IPS-NIHi7 (cell line): ENCODE results near the gene RNF130.

Experiments used
- DNase-seq: peaks from one replicate; pipeline ENCODE4 v3.0.0; 2012; ENCODE audit warnings: mixed read lengths; ENCODE audit errors: extremely low spot score

The RNF130 gene

DNA sequence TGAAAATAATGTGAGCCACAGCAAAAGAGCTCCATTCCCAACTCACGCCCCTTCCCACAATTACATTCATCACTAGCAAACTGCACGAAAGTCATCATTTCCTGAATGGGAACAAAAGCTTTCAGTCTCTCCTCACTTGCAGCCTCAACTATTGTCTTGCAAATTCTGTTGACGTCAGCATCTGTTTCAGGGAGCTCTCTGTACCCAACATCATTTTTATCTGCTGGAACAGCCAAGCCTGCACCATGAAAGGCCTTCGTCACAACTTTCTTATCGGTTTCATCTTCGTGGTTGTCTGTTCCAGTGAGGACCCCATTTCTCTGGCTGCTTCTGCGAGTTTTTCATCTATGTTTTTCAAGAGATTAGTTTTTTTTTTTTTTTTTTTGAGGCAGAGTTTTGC is 14.3 kb upstream of the RNF130 start:
- no peak for DNase-seq

DNA sequence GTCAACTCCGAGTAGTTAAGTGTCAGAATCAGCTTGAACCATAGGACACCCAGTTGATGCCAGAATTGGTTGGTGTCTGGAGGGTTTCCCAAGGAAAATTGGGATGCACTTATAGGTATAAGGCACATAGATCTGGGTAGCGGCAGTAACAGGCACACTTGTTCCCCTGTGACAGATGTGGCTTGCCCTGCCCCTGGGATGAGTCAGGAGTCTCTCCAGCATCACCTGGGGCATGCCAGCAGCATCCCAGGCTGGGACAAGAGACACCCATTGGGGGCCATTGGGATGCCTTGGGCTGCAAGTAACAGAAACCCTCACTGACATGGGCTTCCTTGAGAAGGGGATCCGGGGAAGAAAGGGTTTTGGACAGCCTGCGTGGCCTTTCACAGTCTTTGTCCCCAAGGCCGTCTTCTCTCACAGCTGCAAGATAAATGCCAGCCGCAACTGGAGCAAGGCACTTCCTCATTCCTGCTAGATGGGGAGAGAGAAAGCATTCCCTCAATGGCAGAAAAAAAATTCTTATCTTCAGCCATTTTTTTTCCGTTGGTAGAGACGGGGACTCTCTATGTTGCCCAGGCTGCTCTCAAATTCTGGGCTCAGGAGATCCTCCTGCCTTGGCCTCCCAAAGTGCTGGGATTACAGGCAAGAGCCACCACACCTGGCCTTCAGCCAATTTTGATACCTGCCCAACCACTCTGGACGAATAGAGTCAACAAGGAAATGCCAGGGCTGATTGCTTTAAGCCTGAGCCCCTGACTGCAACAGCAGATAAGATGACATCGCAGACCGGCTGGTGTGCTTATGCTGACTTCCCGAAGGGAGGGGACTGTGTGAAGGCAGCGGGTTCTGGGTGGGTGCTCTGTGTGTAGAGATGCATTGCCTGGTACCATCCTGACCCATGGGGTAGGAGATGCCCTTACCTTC is 13.3 kb upstream of the RNF130 start:
- DNase-seq: no peak

DNA sequence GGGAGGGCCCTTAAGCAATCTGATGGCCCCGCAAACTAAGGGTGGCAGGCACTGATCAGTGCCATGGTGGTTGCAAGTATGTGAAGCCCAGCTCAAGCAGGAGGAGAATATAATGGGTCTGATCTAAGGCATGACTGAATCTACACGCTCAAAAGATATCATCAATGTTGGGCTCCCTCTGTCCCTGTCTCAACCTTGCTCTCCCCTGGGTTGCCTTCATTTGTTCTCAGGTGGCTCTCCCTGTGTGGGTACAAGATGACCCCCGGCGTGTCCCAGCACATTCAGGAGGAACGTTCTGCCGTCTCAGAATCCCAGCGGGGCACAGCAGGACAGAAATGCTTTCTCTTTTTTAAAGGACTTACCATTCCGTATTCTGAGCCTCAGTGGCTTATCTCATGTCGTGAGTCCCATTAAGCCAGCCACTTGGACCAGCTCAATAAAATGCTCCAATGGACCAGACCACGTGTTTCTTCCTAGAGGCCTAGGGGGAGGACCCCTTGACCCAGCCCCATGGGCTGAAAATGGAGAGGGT is 12.0 kb upstream of the RNF130 start:
- DNase-seq: no peak

DNA sequence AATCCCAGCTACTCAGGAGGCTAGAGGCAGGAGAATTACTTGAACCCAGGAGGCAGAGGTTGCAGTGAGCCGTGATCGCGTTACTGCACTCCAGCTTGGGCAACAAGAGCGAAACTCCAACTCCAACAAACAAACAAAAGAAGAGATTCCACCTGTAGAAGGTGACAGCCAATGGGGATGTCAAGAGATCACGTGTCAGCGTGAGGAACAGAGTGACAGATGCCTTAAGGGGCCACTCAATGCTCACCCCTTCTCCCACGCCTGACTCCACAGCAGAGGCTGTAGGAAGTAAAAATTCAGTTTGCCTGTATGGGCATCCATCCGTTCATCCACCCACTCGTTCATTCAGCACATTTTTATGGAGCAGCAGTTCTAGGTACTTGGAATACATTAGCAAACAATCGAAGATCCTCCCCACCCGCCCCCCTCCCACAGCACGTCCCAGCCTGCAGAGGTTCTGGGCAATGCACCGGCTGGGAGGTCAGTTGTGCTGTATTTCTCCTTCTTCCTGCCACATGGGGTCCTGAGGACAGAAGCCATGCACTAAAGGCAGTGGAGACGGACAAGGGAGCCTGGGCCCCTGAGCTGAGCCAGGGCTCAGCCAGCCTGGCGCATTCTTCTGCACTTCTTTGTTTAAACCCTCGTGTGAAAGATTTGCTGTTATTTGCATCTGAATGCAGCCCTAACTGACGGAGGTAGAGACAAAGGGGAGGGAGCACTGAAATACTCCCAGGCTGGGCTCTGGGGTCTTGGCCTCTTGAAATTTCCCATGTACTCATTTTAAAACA is 11.3 kb upstream of the RNF130 start:
- DNase-seq: peak; percentile 76

DNA sequence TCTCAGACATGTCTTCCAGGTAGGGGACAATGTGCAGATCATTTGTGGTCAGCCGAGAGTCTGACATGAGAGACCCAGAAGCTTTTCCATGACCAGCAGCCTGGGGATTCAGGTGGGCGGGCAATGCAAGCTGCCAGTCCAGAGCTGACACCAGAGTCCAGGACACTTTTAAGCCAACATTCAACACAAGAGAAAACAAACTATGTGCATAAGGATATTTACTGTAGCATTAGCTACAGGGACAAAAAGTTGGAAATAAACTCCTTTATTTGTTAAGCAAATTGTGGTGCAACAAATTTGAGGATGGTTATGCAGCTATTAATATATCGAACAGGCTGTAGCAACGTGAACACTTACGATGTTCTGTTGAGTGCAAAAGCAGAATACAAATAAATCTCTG is 9.9 kb upstream of the RNF130 start:
- DNase-seq: no peak

DNA sequence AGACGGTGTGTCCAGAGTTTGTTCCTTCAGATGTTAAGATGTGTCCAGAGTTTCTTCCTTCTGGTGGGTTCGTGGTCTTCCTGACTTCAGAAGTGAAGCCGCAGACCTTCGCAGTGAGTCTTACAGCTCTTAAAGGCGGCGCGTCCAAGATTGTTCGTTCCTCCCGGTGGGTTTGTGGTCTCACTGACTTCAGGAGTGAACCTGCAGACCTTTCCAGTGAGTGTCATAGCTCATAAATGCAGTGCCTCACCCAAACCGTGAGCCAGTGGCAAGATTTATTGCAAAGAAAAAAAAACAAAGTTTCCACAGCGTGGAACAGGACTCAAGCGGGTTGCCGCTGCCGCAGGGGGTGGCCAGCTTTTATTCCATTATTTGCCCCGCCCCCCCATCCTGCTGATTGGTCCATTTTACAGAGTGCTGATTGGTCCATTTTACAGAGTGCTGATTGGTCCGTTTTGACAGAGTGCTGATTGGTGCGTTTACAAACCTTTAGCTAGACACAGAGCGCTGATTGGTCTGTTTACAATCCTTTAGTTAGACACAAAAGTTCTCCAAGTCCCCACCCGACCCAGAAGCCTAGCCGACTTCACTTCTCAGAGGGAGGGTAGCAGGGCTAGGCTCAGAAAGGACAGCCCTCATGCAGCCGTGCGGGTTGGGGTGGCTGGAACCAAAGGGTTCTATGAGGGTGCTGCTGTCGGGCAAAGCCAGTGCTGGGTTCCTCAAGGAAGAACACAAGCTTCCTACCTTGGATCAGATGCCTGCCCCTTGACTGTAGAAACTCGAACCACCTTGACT is 9.1 kb upstream of the RNF130 start:
- DNase-seq: no peak

DNA sequence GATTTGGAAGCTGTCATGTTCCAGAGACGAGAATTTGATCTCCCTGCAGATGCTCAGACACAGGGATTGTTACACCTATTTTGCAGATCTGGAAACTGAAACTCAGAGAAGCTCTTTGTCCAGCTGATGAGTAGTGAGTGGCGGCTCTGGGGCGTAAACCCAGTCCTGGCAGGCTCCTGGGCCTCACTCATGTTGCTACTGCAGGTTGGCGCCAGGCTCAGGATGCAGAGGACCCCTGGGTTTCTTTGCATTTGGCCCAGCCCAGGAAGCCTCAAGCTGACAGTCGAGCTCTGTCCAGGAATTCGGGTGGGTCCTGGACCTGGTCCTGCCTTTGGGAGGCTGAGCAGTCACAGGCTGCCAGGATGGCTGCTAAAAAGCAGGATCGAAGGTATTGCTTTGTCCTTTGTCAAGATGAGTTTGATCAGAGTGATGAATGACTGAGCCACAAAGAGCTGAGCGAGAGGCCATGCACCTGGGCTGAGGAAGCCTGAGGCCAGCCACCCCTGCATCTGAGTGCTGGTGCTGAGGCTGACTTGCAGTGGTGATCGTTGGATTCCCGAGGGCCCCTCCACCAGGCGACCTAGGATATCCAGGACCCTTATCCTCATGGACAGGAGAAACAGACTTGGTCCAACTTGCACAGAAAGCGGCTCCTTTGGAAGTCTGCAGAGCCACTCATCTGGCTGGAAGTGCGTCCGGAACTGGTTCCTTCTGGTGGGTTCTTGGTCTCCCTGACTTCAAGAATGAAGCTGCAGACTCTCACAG is 8.3 kb upstream of the RNF130 start:
- DNase-seq: no peak

DNA sequence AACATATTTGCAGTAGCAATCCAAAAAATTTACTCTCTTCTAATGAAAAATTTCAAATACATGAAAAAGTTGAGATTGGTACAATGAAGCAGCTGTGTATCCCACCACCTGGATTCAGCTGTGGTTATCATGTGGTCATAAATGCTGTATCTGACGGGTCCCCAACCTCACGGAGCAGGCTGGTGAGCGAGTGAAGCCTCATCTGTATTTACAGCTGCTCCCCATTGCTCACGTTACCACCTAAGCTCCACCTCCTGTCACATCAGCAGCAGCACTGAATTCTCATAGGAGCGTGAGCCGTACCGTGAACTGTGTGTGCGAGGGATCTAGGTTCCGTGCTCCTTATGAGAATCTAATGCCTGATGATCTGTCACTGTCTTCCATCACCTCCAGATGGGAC is 6.8 kb upstream of the RNF130 start:
- no peak for DNase-seq

DNA sequence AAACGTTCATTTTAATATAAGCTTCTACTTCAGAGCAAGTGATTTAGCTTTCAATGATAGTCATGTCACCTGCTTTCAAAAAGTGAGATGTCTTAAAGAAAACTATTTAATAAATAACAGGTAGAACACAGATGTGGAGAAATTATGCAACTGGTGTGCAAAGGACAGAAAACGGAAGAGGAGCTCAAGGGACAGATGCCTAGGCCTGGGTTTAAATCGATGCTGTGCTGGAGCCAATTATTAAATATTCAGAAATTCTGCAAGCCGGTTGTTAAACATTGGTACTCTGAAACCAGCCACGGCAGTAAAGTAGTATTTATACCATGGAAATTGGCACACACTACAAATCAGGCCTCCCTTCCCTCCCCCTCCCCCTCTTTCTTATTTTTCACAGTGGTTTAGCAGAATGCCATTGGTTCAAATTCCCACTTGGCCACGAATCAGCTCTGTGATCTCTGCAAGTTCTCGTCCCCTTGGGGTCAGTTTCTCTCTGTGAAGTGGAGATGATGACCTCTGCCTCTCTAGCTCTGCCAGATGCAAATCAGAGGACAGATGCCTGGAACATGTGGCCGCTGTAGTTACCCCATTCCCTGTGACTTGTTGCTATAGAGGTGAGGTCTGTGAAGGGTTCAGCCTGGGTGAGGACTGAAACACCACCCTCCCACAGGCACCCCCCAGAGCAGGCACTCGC is 6.2 kb upstream of the RNF130 start:
- DNase-seq: no peak

DNA sequence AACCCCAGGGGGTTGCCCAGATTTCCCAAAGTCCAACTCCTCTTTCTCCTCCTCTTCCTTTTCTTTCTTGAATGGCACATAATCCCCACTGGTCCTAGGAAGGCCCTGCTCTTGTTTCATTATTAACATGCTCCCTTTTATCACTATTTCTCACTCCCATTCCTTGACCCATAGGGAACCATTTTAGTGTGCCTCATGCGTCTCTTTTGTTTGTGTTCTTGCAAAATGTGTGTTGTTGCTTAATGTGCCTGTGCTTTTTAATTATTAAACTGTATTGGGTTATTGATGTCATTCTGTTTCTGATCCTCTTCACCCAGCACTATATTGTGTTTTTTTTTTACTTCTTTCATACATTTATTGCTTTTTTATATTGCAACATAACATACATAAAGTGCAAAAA is 4.1 kb upstream of the RNF130 start:
- DNase-seq: no peak

DNA sequence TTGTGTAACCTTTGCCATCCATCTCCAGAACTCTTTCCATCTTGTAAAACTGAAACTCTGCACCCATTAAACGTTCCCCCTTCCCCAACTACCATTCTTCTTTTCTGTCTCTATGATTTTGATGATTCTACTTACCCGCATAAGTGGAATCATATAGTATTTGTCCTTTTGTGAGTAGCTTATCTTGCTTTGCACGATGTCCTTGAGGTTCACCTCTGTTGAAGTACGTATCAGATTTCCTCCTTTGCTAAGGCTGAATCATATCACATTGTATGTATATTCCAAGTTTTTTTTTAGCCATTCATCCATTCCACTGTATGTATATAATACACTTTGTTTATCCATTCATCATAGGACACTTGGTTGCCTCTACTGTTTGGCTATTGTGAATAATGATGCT is 2.9 kb upstream of the RNF130 start:
- no peak for DNase-seq

DNA sequence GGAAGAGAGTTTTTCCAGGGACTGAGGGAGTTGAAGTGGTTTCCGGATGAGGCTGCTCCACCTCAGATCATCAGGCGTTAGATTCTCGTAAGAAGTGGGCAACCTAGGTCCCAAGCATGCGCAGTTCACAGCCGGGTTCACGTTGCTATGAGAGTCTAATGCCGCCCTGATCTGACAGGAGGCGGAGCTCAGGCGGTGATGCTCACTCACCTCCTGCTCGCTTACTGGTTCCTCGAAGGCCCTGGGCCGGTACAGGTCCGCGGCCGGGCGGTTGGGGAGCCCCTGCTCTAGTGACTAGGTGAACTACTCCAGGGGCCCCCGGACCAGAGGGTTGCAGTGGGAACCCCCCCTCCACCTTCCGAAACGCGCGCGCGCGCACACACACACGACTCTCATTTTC is 997 bp upstream of the RNF130 start:
- no peak for DNase-seq

DNA sequence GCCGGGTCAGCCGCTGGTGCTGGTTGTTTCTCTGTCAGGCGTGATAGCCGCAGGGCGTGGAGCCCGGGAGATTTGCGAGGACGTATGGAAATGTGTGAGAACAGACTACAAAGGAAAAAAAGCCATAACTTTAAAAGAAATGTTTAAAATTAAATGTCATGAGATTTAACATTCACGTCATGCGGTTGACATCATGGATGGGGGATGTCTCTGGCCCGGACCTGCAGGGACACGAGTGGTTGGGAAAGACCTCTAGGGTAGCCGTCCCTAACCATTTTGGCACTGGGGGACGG is 643 bp upstream of the RNF130 start:
- no peak for DNase-seq

DNA sequence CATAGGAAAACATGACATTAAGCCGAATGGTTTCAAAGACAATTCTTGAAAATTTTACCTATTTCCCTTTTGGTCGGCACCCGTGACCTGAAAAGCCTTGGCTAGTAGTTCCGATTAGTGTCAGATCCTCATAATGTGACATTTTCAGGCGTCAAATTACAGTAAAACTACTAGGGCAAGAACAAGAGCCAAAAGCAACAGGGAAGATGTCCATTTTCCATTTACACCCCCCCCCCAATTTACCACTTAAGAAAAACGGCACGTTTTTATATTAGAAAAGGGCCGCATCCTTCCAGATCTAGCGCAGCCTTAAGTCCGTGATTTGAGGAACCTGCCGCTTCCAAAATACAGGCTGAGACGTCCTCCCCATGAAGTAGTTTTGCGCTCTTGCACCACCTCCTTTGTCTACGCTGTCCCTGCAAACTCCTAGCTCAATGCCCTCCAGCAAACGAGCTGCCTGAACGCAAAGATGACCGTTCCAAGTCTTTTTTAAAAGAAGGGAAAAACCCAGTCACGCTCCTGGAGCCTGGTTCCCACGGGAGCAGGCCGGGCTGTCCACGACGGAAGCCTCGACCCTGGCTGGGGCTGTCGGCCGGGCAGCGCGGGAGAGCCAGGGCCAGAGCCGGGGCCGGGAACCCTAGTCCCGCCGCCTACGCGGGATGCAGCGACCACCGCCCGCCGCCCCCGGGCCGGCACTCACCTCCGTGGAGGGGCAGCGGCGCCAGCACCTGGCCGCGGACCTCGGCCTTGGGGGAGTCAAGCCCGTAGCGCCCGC is 616 bp downstream of the RNF130 start:
- DNase-seq: peak; percentile 28

DNA sequence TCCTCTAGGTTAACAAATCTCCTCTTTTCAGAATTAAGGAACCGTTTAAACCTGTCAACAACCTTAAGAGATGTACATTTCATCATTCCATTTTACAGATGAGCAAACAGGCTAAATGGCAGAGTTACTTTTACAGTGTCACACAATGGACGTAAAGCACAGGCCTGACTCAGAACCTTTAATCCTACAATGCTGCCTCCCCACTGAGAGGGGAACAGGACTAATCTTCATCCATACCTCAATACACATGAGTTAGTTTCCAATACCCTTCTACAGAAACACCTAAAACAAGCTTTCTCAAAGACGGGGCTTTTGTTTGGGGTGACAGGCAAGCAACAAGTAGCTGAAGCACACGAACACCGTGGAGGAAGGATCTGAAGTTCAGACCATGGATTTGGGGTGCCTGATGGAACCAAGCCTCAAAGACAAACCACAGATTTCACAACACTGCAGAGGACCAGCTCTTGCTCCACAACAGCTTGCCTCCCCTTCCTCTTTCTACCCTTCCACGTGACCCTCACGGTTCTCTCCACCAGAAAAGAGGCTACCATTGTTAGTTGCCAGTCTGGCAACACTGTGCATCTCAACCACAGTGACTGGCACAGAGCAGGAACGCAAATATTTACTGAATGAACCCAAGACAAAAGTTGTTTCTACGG is 1.8 kb downstream of the RNF130 start:
- DNase-seq: no peak

DNA sequence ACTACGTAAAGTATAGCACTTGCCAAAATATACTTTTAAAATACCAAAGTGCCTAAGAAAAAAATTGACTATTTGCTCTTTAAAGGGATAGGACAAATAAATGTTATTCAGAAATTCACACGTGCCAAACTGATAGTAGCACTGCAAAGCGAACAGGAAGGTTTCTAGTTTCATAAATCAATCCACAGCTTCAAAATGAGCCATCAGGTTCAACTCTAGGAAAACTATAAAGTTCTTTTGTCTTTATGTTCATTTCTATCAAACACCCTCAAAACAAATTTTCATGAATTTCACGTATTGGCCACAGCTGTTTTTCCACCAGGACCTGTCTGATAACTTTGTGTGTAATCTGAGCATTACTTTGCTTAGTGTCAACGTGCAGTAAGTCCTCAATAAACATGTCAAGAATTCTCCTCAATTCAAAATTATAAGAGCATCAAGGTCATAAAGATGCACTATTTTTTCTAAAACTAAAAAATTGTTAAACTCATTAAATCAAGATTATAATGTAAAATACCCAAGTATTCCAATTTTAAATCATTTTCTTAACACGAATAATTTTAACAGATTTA is 3.0 kb downstream of the RNF130 start:
- no peak for DNase-seq

DNA sequence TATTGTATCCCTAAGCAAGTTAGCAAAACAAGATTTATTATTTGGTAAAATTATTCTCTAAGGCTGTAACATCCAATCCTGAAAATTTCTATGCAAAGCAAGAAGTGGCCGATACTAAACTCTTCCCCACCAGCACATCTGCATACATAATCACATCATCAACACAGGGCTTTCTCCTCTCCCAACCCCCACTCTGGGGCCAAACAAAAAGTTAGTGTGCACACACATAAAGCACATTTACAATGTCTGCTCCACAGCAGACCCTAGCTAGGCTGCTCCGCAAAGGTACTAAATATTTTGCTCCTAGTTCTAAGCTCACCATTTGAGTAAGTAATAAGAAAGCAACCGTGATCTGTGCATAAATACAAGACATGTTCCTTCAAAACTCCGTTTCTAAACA is 3.6 kb downstream of the RNF130 start:
- DNase-seq: no peak

DNA sequence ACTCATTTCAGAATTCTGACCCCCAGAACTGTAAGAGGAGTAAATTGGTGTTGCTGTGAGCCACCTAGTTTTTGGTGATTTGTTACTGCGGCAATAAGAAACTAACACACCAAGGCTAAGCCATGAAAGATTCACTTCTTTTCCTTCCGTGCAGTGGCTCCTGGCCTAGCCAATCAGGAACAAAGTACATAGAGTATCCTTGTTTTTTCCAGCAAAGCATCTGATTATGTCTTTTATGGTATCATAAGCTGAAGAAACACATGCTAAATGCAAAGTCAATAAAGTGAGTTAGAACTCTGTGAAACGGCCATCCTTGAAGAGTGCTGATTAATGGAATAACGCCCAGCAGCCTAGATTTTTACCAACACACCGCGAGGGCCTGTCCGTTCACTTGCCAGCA is 11.4 kb downstream of the RNF130 start:
- no peak for DNase-seq

DNA sequence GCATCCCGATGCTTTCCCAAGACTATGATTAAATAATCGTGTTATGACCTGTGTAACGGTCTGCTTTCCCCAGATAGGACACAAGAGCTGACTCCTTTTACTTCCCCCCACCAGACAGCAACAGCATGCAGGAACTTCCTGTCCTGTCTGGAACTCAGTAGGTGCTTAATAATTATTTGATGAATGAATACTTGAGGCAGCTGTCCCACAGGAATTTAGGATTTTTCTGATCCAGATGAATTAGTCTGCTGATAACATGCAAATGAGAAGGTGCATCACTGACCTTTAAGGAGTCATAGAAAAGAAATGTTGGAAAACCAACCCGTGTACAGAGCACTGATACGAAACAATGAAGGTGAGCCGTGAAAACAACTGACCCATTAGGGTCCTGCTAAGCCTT is 12.2 kb downstream of the RNF130 start:
- DNase-seq: no peak
